K562 (cell line): ENCODE results near the gene AGO1. TPM values are rescaled to one million over a fixed set of nuclear protein-coding genes. Genes with fewer than 3 reads are reported as not detected.

ENCODE experiments used
- CCNT2 ChIP-seq: IDR thresholded peaks from 2 replicates; pipeline ENCODE4 v1.6.1; 2011; ENCODE audit warnings: borderline replicate concordance, low read depth, mild to moderate bottlenecking, moderate library complexity, mixed read lengths, low read length; ENCODE audit not compliant: insufficient read length; ENCODE audit errors: extremely low read depth
- CHCHD3 ChIP-seq: fragments of 250-450 bp; sonication (Bioruptor Pico); IDR thresholded peaks from 2 replicates; pipeline ENCODE4 v2.1.2; 2022; ENCODE audit warnings: mild to moderate bottlenecking
- DPF2 ChIP-seq: fragments of 450-650 bp; IDR thresholded peaks from 2 replicates; pipeline ENCODE4 v1.6.1; 2016
- FOSL1 ChIP-seq: fragments of 200-800 bp; sonication (Bioruptor generic); conservative IDR thresholded peaks from 2 replicates; pipeline ENCODE4 v1.6.1; 2016; ENCODE audit warnings: missing genetic modification characterization, missing compliant biosample characterization
- GTF2F1 ChIP-seq: IDR thresholded peaks from 2 replicates; pipeline ENCODE4 v1.6.1; 2011; ENCODE audit warnings: low read depth, low read length, improper control_type of control experiment
- HDAC3 ChIP-seq: fragments of 450-650 bp; IDR thresholded peaks from 2 replicates; pipeline ENCODE4 v1.6.1; 2018; ENCODE audit warnings: borderline replicate concordance, mild to moderate bottlenecking, moderate library complexity; ENCODE audit not compliant: partially characterized antibody
- HNRNPK ChIP-seq: fragments of 200-400 bp; formaldehyde crosslinking; IDR thresholded peaks from one replicate; pipeline ENCODE4 v1.6.1; 2018; ENCODE audit warnings: mild to moderate bottlenecking, low read depth, low read length; ENCODE audit not compliant: poor library complexity, severe bottlenecking
- IRF2 ChIP-seq: sonication (generic); formaldehyde crosslinking; IDR thresholded peaks from 2 replicates; pipeline ENCODE4 v1.8.1; 2022; ENCODE audit warnings: mild to moderate bottlenecking, missing genetic modification reagents
- KDM1A ChIP-seq, 2 experiments: fragments of 450-650 bp; IDR thresholded peaks; 2 replicates each; pipeline ENCODE4 v1.6.1; 2016; ENCODE audit warnings: mild to moderate bottlenecking in 2 of 2
- MYBL2 ChIP-seq, 2 experiments: fragments of 450-650 bp in 1 of 2; sonication (generic) in 1 of 2; formaldehyde crosslinking in 1 of 2; IDR thresholded peaks; 2 replicates each; pipeline versions ENCODE4 v1.6.1 to v1.8.1; 2017 to 2022; ENCODE audit warnings: borderline replicate concordance in 1 of 2, inconsistent platforms in 1 of 2, low read depth in 1 of 2, mild to moderate bottlenecking in 1 of 2, missing genetic modification reagents in 1 of 2, moderate library complexity in 1 of 2
- NFIX ChIP-seq: fragments of 250-450 bp; sonication (Bioruptor Pico); IDR thresholded peaks from 2 replicates; pipeline ENCODE4 v1.4.0; 2020; ENCODE audit warnings: low read depth, mild to moderate bottlenecking, moderate library complexity
- OTX1 ChIP-seq: fragments of 450-650 bp; formaldehyde crosslinking; IDR thresholded peaks from 2 replicates; pipeline ENCODE4 v1.4.0; 2022; ENCODE audit warnings: mild to moderate bottlenecking
- PPARD ChIP-seq: fragments of 250-450 bp; sonication (Bioruptor Pico); IDR thresholded peaks from 2 replicates; pipeline ENCODE4 v1.8.0; 2022; ENCODE audit warnings: inconsistent platforms, mild to moderate bottlenecking, moderate library complexity
- RHOXF2B ChIP-seq: fragments of 250-450 bp; sonication (Bioruptor Pico); conservative IDR thresholded peaks from 2 replicates; pipeline ENCODE4 v1.5.1; 2021
- SRSF7 ChIP-seq: fragments of 200-400 bp; formaldehyde crosslinking; optimal IDR thresholded peaks from 2 replicates; pipeline ENCODE3; 2017; ENCODE audit warnings: mild to moderate bottlenecking, low read depth, low read length
- TCF7 ChIP-seq: sonication (generic); IDR thresholded peaks from 2 replicates; pipeline ENCODE4 v1.6.1; 2016; ENCODE audit warnings: antibody characterized with exemption, borderline replicate concordance
- U2AF1 ChIP-seq: fragments of 200-400 bp; formaldehyde crosslinking; optimal IDR thresholded peaks from 2 replicates; pipeline ENCODE3; 2017; ENCODE audit warnings: mild to moderate bottlenecking, low read depth, low read length, moderate library complexity
- ZNF165 ChIP-seq: fragments of 250-450 bp; sonication (Bioruptor Pico); IDR thresholded peaks from 2 replicates; pipeline ENCODE4 v1.4.0; 2020; ENCODE audit warnings: borderline replicate concordance
- ZNF232 ChIP-seq: sonication (generic); formaldehyde crosslinking; IDR thresholded peaks from 2 replicates; pipeline ENCODE4 v1.8.0; 2022; ENCODE audit warnings: mild to moderate bottlenecking, missing genetic modification reagents
- polyA plus RNA-seq, 8 experiments: library from polyadenylated mRNA; depleted of rRNA in 4 of 8; stranded (reverse) in 5 of 8; unstranded in 3 of 8; fragments of >200 nt; fragmentation: Nextera tagmentation in 2 of 8; fragmentation: Illumina TruSeq in 1 of 8; extraction: Ambion mirVana in 2 of 8; extraction: Trizol in 1 of 8; gene quantifications; 2 replicates each; pipeline versions ENCODE4 v1.2.1 to v1.2.3, GENCODE V29; 2011 to 2014; ENCODE audit warnings: inconsistent platforms in 1 of 8, missing spikeins in 1 of 8
- total RNA-seq, 7 experiments: library from RNA; depleted of rRNA in 6 of 7; stranded (reverse); fragments of >200 nt in 6 of 7; fragmentation: Illumina TruSeq in 2 of 7; extraction: Trizol in 2 of 7; gene quantifications; 2 replicates each; pipeline versions ENCODE4 v1.2.1 to v1.2.3, GENCODE V29; 2011 to 2021; ENCODE audit warnings: low replicate concordance in 1 of 7
- TF ChIP-seq, protein P1 (sequence below): IDR thresholded peaks from 2 replicates; pipeline ENCODE4 v1.6.1; 2011; ENCODE audit warnings: borderline replicate concordance, low read depth, mild to moderate bottlenecking, moderate library complexity, low read length; ENCODE audit not compliant: insufficient read depth, poor library complexity, severe bottlenecking
- TF ChIP-seq, protein P2 (sequence below): fragments of 450-650 bp; formaldehyde crosslinking; IDR thresholded peaks from 2 replicates; pipeline ENCODE4 v1.4.0; 2020; ENCODE audit warnings: mild to moderate bottlenecking, moderate library complexity
- TF ChIP-seq, protein P3 (sequence below): fragments of 250-450 bp; sonication (Bioruptor Pico); IDR thresholded peaks from 2 replicates; pipeline ENCODE4 v1.9.0; 2021; ENCODE audit warnings: mild to moderate bottlenecking
- TF ChIP-seq, protein P4 (sequence below): fragments of 450-650 bp; IDR thresholded peaks from 2 replicates; pipeline ENCODE4 v1.6.1; 2016; ENCODE audit warnings: borderline replicate concordance

The AGO1 gene
- total and polyA plus RNA-seq, 9 of the 15 experiments (the other 6 are each of a cell fraction or from before 2014, with no cell fraction given), result 7.3 to 64.2 (median 26.0) TPM

DNA sequence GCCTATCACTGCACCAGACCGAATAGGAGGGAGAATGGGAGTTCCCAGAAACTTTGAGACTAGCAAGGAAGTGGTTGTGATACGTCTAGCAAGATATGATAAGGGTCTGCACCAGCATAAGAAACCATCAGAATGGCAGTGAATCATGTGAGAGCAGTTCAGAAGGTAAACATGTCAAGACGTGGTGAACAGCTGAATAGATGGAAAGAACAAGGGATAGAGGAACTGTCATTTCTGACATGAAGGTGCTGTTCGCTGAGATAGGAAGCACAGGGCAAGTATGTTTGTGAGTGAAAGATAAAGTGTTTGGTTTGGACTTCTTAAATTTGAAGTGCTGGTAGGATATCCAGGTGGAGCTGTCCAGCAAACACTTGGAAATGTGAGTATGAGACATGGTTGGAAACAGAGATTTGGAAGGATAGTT lies 1.1 kb upstream of the AGO1 start (continued):
- TF ChIP-seq, protein P1, sequence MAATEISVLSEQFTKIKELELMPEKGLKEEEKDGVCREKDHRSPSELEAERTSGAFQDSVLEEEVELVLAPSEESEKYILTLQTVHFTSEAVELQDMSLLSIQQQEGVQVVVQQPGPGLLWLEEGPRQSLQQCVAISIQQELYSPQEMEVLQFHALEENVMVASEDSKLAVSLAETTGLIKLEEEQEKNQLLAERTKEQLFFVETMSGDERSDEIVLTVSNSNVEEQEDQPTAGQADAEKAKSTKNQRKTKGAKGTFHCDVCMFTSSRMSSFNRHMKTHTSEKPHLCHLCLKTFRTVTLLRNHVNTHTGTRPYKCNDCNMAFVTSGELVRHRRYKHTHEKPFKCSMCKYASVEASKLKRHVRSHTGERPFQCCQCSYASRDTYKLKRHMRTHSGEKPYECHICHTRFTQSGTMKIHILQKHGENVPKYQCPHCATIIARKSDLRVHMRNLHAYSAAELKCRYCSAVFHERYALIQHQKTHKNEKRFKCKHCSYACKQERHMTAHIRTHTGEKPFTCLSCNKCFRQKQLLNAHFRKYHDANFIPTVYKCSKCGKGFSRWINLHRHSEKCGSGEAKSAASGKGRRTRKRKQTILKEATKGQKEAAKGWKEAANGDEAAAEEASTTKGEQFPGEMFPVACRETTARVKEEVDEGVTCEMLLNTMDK, result no peak
- TF ChIP-seq PPARD, result no peak
- TF ChIP-seq ZNF165 (CRISPR knock-in tag), result no peak
- TF ChIP-seq RHOXF2B, result no peak
- TF ChIP-seq ZNF232 (CRISPR knock-in tag), result 0 out of 2 replicates have a peak, but pooled peaks have one; percentile 44
- TF ChIP-seq GTF2F1, result no peak
- peak; percentile 51 for TF ChIP-seq HDAC3
- TF ChIP-seq, protein P2, sequence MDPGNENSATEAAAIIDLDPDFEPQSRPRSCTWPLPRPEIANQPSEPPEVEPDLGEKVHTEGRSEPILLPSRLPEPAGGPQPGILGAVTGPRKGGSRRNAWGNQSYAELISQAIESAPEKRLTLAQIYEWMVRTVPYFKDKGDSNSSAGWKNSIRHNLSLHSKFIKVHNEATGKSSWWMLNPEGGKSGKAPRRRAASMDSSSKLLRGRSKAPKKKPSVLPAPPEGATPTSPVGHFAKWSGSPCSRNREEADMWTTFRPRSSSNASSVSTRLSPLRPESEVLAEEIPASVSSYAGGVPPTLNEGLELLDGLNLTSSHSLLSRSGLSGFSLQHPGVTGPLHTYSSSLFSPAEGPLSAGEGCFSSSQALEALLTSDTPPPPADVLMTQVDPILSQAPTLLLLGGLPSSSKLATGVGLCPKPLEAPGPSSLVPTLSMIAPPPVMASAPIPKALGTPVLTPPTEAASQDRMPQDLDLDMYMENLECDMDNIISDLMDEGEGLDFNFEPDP (CRISPR knock-in tag), result no peak
- TF ChIP-seq OTX1 (CRISPR knock-in tag), result no peak
- peak in 1 of 2 experiments; percentile 5; a peak in 1 of 4 replicates for TF ChIP-seq KDM1A (IDR thresholded peaks at IDR 0.05)
- TF ChIP-seq, protein P3, sequence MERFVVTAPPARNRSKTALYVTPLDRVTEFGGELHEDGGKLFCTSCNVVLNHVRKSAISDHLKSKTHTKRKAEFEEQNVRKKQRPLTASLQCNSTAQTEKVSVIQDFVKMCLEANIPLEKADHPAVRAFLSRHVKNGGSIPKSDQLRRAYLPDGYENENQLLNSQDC (CRISPR knock-in tag), result no peak
- no peak for TF ChIP-seq HNRNPK
- no peak for TF ChIP-seq MYBL2 (IDR thresholded peaks at IDR 0.05; ENCODE audit: low read depth)
- TF ChIP-seq MYBL2 (CRISPR knock-in tag; IDR thresholded peaks at IDR 0.05; ENCODE audit: borderline replicate concordance), result no peak
- TF ChIP-seq TCF7, result no peak
- no peak for TF ChIP-seq NFIX (CRISPR knock-in tag)
- no peak for TF ChIP-seq IRF2 (CRISPR knock-in tag)
- peak; percentile 80 for TF ChIP-seq DPF2
- no peak for TF ChIP-seq SRSF7
- TF ChIP-seq CHCHD3 (CRISPR knock-in tag), result no peak
- TF ChIP-seq, protein P4, sequence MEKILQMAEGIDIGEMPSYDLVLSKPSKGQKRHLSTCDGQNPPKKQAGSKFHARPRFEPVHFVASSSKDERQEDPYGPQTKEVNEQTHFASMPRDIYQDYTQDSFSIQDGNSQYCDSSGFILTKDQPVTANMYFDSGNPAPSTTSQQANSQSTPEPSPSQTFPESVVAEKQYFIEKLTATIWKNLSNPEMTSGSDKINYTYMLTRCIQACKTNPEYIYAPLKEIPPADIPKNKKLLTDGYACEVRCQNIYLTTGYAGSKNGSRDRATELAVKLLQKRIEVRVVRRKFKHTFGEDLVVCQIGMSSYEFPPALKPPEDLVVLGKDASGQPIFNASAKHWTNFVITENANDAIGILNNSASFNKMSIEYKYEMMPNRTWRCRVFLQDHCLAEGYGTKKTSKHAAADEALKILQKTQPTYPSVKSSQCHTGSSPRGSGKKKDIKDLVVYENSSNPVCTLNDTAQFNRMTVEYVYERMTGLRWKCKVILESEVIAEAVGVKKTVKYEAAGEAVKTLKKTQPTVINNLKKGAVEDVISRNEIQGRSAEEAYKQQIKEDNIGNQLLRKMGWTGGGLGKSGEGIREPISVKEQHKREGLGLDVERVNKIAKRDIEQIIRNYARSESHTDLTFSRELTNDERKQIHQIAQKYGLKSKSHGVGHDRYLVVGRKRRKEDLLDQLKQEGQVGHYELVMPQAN, result peak; percentile 94
- TF ChIP-seq U2AF1, result no peak
- no peak for TF ChIP-seq CCNT2
- TF ChIP-seq FOSL1, result peak; percentile 46
